Measurements from ENCODE around the gene PRR20G.
"Not testable (repeated sequence)": the region's sequence is repeated elsewhere in the genome, so short reads cannot be mapped to it uniquely, and the experiment has no call there.

The PRR20G gene

DNA sequence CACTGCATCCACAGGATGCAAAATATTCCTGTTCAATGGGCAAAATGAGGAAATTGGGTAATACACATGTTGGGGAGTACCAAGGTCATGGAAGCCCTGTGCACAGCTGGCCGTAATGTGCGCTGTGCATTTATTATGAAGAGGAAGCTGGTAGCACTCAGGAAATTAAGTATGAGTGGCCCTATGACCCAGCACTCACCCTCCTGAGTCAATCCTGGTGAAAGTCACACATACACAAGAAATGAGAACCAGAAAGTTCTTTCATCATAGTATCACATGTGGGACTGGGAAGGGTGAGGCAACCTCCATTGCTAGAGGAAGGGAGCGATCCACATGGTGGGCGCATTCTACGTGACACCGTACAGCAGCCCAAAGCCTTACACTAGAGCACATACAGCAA lies 11.4 kb upstream of the PRR20G start:
- TF ChIP-seq, protein P1, sequence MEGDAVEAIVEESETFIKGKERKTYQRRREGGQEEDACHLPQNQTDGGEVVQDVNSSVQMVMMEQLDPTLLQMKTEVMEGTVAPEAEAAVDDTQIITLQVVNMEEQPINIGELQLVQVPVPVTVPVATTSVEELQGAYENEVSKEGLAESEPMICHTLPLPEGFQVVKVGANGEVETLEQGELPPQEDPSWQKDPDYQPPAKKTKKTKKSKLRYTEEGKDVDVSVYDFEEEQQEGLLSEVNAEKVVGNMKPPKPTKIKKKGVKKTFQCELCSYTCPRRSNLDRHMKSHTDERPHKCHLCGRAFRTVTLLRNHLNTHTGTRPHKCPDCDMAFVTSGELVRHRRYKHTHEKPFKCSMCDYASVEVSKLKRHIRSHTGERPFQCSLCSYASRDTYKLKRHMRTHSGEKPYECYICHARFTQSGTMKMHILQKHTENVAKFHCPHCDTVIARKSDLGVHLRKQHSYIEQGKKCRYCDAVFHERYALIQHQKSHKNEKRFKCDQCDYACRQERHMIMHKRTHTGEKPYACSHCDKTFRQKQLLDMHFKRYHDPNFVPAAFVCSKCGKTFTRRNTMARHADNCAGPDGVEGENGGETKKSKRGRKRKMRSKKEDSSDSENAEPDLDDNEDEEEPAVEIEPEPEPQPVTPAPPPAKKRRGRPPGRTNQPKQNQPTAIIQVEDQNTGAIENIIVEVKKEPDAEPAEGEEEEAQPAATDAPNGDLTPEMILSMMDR (IDR thresholded peaks at IDR 0.05; ENCODE audit: low read depth, low read length): no peak
- H3K4me3 ChIP-seq (ENCODE audit: low read depth, low read length): no peak overlapping the region

DNA sequence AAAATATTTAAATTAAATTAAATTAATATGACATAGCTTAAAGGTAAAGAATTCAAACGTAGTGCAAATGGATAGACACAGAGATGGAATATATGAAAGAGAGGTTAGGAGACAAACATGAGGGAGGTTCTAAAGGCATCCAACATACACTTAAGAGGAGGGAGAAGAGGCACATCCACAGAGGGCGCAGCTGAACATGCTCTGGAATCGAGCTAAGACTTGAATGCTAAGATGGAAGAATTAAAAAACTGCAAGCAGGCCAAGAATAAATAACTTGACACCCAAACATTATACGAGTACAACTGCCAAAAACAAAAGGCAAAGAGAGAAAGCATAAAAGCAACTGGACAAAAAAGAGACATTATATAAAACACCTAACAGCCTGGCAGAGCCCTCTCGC lies 9.1 kb upstream of the PRR20G start:
- no peak overlapping the region for H3K4me3 ChIP-seq (ENCODE audit: low read depth, low read length)
- TF ChIP-seq, protein P1 (IDR thresholded peaks at IDR 0.05; ENCODE audit: low read depth, low read length): no peak

DNA sequence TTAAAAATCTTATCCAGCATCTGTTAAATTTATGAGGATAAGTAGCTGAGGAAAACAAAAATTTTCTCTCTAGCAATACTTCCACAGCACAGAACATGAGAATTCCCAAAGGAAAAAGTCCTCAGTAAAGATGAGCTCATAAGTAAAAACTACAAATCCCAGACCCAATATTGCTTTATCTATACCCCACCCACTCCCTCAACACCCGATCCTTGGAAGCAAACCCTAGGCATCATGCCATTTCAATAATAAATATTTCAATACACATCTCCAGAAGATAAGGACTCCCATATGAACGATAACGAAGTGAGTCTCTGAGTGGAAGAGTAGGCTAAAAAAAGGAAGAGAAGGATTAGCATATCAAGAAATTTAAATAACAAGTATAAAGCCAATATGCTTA lies 8.3 kb upstream of the PRR20G start:
- H3K4me3 ChIP-seq (ENCODE audit: low read depth, low read length): no peak overlapping the region
- TF ChIP-seq, protein P1 (IDR thresholded peaks at IDR 0.05; ENCODE audit: low read depth, low read length): no peak

DNA sequence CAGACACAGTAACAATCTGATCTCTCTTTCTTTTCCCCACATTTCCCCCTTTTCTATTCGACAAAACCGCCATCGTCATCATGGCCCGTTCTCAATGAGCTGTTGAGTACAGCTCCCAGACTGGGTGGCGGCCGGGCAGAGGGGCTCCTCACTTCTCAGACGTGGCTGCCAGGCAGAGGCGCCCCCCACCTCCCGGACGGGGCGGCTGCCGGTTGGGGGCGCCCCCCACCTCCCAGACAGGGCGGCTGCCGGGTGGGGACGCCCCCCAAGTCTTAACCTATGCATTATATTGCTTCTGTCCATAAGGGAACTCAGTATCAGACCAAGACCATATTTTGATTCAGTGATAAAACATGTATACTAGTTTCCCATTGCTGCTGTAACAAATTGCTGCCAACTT lies 5.8 kb upstream of the PRR20G start:
- H3K4me3 ChIP-seq (ENCODE audit: low read depth, low read length): not testable (repeated sequence)

DNA sequence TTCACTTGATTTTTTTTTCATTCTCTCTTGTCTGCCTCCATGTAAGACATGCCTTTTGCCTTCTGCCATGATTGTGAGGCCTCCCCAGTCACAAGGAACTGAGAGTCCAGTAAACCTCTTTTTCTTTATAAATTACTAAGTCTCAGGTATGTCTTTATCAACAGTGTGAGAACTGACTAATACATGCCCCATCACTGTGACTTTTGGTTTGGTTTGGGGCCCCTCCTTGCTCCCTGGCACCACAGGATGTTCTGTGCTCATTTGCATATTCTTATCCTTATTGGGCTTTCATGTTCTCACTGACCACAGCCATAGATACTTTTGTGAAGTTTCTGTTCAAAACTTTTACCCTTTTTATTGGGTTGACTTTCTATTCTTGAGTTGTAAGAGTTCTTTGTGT lies 3.8 kb upstream of the PRR20G start:
- TF ChIP-seq, protein P1 (IDR thresholded peaks at IDR 0.05; ENCODE audit: low read depth, low read length): no peak

DNA sequence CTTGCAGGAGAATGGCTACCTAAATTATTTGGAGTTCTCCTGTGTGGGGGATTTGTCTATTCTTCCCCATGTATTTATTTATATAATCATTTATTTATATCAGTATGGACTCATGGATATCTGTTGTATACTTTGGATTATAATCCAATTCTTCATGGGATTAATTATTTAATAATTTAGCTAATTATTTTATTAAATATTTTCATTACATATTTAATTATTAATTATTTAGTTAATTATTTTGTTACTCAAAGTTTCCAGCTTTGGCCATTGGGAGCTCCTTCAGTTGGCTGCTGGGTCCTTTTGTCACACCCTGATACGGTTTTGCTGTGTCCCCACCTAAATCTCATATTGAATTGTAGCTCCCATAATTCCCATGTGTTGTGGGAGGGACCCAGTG lies 3.3 kb upstream of the PRR20G start:
- TF ChIP-seq, protein P1 (IDR thresholded peaks at IDR 0.05; ENCODE audit: low read depth, low read length): no peak
- no peak overlapping the region for H3K4me3 ChIP-seq (ENCODE audit: low read depth, low read length)

More for the DNA sequence above, 3.8 kb upstream of the PRR20G start:
- no peak overlapping the region for H3K4me3 ChIP-seq (ENCODE audit: low read depth, low read length)

DNA sequence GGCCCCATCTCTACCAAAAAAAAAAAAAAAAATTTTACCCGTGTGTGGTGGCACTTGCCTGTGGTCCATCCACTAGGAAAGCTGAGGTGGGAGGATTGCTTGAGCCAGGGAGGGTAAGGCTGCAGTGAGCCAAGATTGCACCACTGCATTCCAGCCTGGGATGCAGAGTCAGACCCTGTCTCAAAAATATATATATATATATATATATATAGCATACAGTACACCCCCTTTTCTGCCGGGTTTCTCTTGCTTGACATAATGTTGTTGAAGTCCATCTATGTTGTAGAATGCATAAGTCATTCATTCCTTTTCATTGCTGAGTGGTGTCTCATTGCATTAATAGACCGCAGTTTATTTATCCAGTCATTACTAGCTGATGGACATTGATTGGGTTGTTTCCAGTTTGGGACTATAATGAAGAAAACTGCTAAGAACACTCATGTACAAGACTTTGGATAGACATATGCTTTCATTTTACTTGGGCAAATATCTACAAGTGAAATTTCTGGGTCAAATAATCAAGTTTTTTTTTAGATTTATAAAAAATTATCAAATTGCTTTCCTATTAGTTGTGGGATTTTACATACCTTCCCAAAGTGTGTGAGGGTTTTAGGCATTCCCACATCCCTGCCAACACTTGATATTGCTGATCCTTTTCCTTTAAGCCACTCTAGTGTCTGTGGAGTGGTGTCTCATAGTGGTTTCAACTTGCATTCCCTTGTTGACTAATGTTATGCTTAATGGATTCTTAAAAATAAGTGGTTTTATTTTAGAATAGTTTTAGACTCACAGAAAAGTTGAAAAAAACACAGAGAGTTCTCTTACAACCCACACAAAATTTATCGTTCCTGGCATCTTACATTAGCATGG lies 2.1 kb upstream of the PRR20G start:
- no peak overlapping the region for H3K4me3 ChIP-seq (ENCODE audit: low read depth, low read length)
- TF ChIP-seq, protein P1 (IDR thresholded peaks at IDR 0.05; ENCODE audit: low read depth, low read length): no peak
